PC-3 (cell line): ENCODE measurements around the gene MED12L.
A peak's percentile ranks its signal among the peaks of the same experiment; 100 is the strongest.

Experiments
- EZH2 ChIP-seq: fragments of 300-600 bp; sonication (generic); IDR thresholded peaks from one replicate; pipeline ENCODE4 v1.6.1; 2017; ENCODE audit warnings: antibody characterized with exemption, mild to moderate bottlenecking, low read length; ENCODE audit not compliant: unreplicated experiment
- TF ChIP-seq, protein P1 (sequence below): fragments of 300-600 bp; sonication (generic); conservative IDR thresholded peaks from 2 replicates; pipeline ENCODE4 v1.5.1; 2017; ENCODE audit warnings: antibody characterized with exemption, low read depth, mild to moderate bottlenecking, low read length

DNA sequence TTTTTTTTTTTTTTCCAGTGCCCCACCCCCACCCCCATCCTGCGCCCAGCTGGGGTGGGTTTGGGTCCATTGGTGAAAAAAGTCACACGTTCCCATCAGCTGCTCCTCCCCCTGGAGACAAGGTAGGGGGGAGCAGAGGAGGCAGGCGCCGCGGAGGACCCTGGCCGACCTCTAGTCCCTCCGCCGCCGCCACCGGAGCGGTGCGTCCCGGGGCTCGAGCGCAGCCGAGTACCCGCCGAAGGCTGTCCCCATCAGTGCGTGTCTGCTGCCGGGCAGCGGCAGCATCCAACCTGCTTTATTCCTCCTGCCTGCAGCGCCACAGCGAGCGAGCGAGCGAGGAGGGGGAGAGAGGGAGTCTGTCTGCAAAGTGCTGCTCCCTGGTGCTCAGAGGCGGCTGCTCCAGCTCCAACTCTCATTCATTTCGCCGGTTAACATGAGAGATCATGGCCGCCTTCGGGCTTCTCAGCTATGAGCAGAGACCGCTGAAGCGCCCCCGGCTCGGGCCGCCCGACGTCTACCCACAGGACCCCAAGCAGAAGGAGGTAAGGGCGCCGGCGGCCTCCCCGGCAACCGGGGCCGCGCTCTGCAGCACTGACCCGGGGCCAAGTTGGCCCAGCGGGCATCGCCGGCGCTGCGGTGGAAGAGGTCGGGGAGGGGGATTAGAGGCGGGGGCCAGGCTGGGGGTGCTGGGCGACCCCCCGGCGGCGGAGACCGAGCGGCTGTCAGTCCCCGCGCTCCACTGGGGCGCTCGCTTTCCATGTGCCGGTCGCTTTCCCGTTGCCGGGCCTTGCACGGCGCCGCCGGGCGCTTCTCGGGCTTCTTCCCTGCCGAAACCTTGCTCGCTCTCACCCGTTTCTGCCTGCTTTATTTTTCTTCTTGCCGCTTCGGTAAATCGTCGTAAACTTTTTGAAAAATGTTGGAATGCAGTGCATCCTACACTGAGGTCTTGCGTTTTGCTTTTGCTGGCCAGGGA is 1.3 kb downstream of the MED12L start:
- peak; percentile 4 for TF ChIP-seq EZH2
- TF ChIP-seq, protein P1, sequence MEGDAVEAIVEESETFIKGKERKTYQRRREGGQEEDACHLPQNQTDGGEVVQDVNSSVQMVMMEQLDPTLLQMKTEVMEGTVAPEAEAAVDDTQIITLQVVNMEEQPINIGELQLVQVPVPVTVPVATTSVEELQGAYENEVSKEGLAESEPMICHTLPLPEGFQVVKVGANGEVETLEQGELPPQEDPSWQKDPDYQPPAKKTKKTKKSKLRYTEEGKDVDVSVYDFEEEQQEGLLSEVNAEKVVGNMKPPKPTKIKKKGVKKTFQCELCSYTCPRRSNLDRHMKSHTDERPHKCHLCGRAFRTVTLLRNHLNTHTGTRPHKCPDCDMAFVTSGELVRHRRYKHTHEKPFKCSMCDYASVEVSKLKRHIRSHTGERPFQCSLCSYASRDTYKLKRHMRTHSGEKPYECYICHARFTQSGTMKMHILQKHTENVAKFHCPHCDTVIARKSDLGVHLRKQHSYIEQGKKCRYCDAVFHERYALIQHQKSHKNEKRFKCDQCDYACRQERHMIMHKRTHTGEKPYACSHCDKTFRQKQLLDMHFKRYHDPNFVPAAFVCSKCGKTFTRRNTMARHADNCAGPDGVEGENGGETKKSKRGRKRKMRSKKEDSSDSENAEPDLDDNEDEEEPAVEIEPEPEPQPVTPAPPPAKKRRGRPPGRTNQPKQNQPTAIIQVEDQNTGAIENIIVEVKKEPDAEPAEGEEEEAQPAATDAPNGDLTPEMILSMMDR: peak; percentile 55; the same call in 1 of the 2 replicates
